Measurements from ENCODE around the gene SERBP1. TPM values are rescaled to one million over a fixed set of nuclear protein-coding genes. Genes with fewer than 3 reads are reported as not detected.

Gene SERBP1
- total RNA-seq, 6 donors from 2014 or later, result 93.2 to 199 (median 138) TPM

GRCh38 chr1:67377253-67377652 lies 52.9 kb downstream of the SERBP1 start:
- TF ChIP-seq EP300 (IDR thresholded peaks at IDR 0.05), result no peak
- no peak for TF ChIP-seq POLR2A (IDR thresholded peaks at IDR 0.05)
- TF ChIP-seq POLR2AphosphoS5 (IDR thresholded peaks at IDR 0.05), result no peak
- no peak for TF ChIP-seq CTCF (IDR thresholded peaks at IDR 0.05)
- WGBS, 2 donors, result 89 to 95% methylated on average over 1 of the region's 1 CpG
- no peak for DNase-seq
- Histone ChIP-seq H3K27me3 (no peaks in the 10 kb centered on the region), H3K27ac (no peak overlapping the region), H3K36me3 (no peaks in the 10 kb centered on the region), H3K4me3 (no peak overlapping the region), H3K4me1 (no peaks in the 10 kb centered on the region), H3K9me3 (no peaks in the 10 kb centered on the region)
- ATAC-seq (ENCODE audit: low FRiP score in 2 of 2), result no peak

GRCh38 chr1:67376381-67376780 lies 53.8 kb downstream of the SERBP1 start:
- 46 to 52% methylated on average over 3 of the region's 3 CpGs for WGBS, 2 donors
- Histone ChIP-seq H3K27me3 (no peaks in the 10 kb centered on the region), H3K27ac (no peak overlapping the region), H3K4me1 (no peaks in the 10 kb centered on the region), H3K4me3 (no peak overlapping the region), H3K9me3 (no peaks in the 10 kb centered on the region), H3K36me3 (no peaks in the 10 kb centered on the region)
- no peak for TF ChIP-seq EP300 (IDR thresholded peaks at IDR 0.05)
- ATAC-seq (ENCODE audit: low FRiP score in 2 of 2), result no peak
- no peak for DNase-seq

- H3K4me1 ChIP-seq, result no peaks in the 10 kb centered on the region
- no peaks in the 10 kb centered on the region for H3K9me3 ChIP-seq
- no peaks in the 10 kb centered on the region for H3K36me3 ChIP-seq
- no peak overlapping the region for H3K4me3 ChIP-seq
- ATAC-seq (ENCODE audit: low FRiP score in 2 of 2) (no peak), DNase-seq (no peak)
- H3K27me3 ChIP-seq, result no peaks in the 10 kb centered on the region
- H3K27ac ChIP-seq, result no peak overlapping the region
- TF ChIP-seq CTCF (IDR thresholded peaks at IDR 0.05) (no peak), POLR2A (IDR thresholded peaks at IDR 0.05) (no peak), POLR2AphosphoS5 (IDR thresholded peaks at IDR 0.05) (no peak), EP300 (IDR thresholded peaks at IDR 0.05) (no peak)
Measured at GRCh38 chr1:67372898-67373297, 57.3 kb downstream of the SERBP1 start.

- H3K9me3 ChIP-seq, result no peaks in the 10 kb centered on the region
- H3K4me1 ChIP-seq, result no peaks in the 10 kb centered on the region
- H3K27ac ChIP-seq, result no peak overlapping the region
- no peak for DNase-seq
- H3K4me3 ChIP-seq, result no peak overlapping the region
- WGBS, 2 donors, result 65 to 75% methylated on average over 3 of the region's 3 CpGs
- no peak for TF ChIP-seq CTCF (IDR thresholded peaks at IDR 0.05)
- no peak for TF ChIP-seq POLR2AphosphoS5 (IDR thresholded peaks at IDR 0.05)
- no peak for TF ChIP-seq POLR2A (IDR thresholded peaks at IDR 0.05)
- no peak for TF ChIP-seq EP300 (IDR thresholded peaks at IDR 0.05)
- no peaks in the 10 kb centered on the region for H3K36me3 ChIP-seq
- no peaks in the 10 kb centered on the region for H3K27me3 ChIP-seq
- ATAC-seq (ENCODE audit: low FRiP score in 2 of 2), result no peak
Measured at GRCh38 chr1:67372136-67372535, 58.1 kb downstream of the SERBP1 start.

GRCh38 chr1:67371681-67372080 lies 58.5 kb downstream of the SERBP1 start:
- DNase-seq (no peak), ATAC-seq (ENCODE audit: low FRiP score in 2 of 2) (no peak)
- no peak overlapping the region for H3K4me3 ChIP-seq
- no peaks in the 10 kb centered on the region for H3K27me3 ChIP-seq
- 75 to 77% methylated on average over 5 of the region's 5 CpGs for WGBS, 2 donors
- no peaks in the 10 kb centered on the region for H3K36me3 ChIP-seq
- no peaks in the 10 kb centered on the region for H3K9me3 ChIP-seq
- no peak overlapping the region for H3K27ac ChIP-seq
- TF ChIP-seq EP300 (IDR thresholded peaks at IDR 0.05) (no peak), POLR2AphosphoS5 (IDR thresholded peaks at IDR 0.05) (no peak), POLR2A (IDR thresholded peaks at IDR 0.05) (no peak), CTCF (IDR thresholded peaks at IDR 0.05) (no peak)
- H3K4me1 ChIP-seq, result no peaks in the 10 kb centered on the region

All from upper lobe of left lung (tissue), 6 donors.